H9 (cell line): ENCODE data around the gene PDE6G. TPM values are rescaled to one million over a fixed set of nuclear protein-coding genes. Genes with fewer than 3 reads are reported as not detected.

Experiments
- DNase-seq: peaks from one replicate; pipeline ENCODE4 v3.0.0-alpha.2; 2017
- H2AFZ ChIP-seq: one replicate; pipeline ENCODE4 v1.6.1; 2013; ENCODE audit warnings: mild to moderate bottlenecking, low read length, control low read depth, moderate library complexity
- H2AK5ac ChIP-seq: 2 replicates; pipeline ENCODE4 v1.6.1; 2013; ENCODE audit warnings: low read length, control low read depth, mixed read lengths; ENCODE audit not compliant: insufficient read length
- H2BK120ac ChIP-seq: one replicate; pipeline ENCODE4 v1.6.1; 2013; ENCODE audit warnings: low read depth, mild to moderate bottlenecking, low read length, control low read depth, inconsistent platforms; ENCODE audit not compliant: poor library complexity, severe bottlenecking
- H2BK12ac ChIP-seq: 2 replicates; pipeline ENCODE4 v1.6.1; 2013; ENCODE audit warnings: low read length, control low read depth, mixed read lengths, low read depth; ENCODE audit not compliant: insufficient read length
- H2BK15ac ChIP-seq: 2 replicates; pipeline ENCODE4 v1.6.1; 2013; ENCODE audit warnings: low read depth, low read length, control low read depth
- H2BK20ac ChIP-seq: one replicate; pipeline ENCODE4 v1.6.1; 2013; ENCODE audit warnings: low read depth, mild to moderate bottlenecking, low read length, control low read depth, inconsistent platforms; ENCODE audit not compliant: poor library complexity, severe bottlenecking
- H2BK5ac ChIP-seq: 2 replicates; pipeline ENCODE4 v1.6.1; 2013; ENCODE audit warnings: low read length, control low read depth, mixed read lengths; ENCODE audit not compliant: insufficient read length
- H3K14ac ChIP-seq: 2 replicates; pipeline ENCODE4 v1.6.1; 2013; ENCODE audit warnings: low read length, control low read depth; ENCODE audit not compliant: insufficient read depth
- H3K18ac ChIP-seq: 2 replicates; pipeline ENCODE4 v1.6.1; 2013; ENCODE audit warnings: low read depth, mild to moderate bottlenecking, mixed read lengths, low read length, control low read depth; ENCODE audit not compliant: insufficient read length
- H3K23ac ChIP-seq: 2 replicates; pipeline ENCODE4 v1.6.1; 2013; ENCODE audit warnings: low read length, control low read depth, mixed read lengths, low read depth; ENCODE audit not compliant: insufficient read length
- H3K23me2 ChIP-seq: 2 replicates; pipeline ENCODE4 v1.6.1; 2013; ENCODE audit warnings: low read depth, mild to moderate bottlenecking, mixed read lengths, low read length, control low read depth; ENCODE audit not compliant: insufficient read length, poor library complexity, severe bottlenecking
- H3K27ac ChIP-seq: 2 replicates; pipeline ENCODE4 v1.5.1; 2013; ENCODE audit warnings: low read length, control low read depth, mixed read lengths, low read depth; ENCODE audit not compliant: insufficient read length
- H3K27me3 ChIP-seq: 2 replicates; pipeline ENCODE4 v1.6.1; 2013; ENCODE audit warnings: low read length, control low read depth, inconsistent platforms; ENCODE audit not compliant: insufficient read depth
- H3K4ac ChIP-seq: 2 replicates; pipeline ENCODE4 v1.6.1; 2013; ENCODE audit warnings: low read depth, mild to moderate bottlenecking, control low read depth, inconsistent platforms, low read length, moderate library complexity
- H3K4me1 ChIP-seq: 2 replicates; pipeline ENCODE4 v1.6.1; 2013; ENCODE audit warnings: low read length, control low read depth, inconsistent platforms; ENCODE audit not compliant: insufficient read depth
- H3K4me2 ChIP-seq: 2 replicates; pipeline ENCODE4 v1.6.1; 2013; ENCODE audit warnings: low read length, control low read depth, mixed read lengths; ENCODE audit not compliant: insufficient read length, insufficient read depth
- H3K56ac ChIP-seq: 2 replicates; pipeline ENCODE4 v1.6.1; 2013; ENCODE audit warnings: low read depth, mild to moderate bottlenecking, mixed read lengths, low read length, control low read depth; ENCODE audit not compliant: insufficient read length
- H3K79me1 ChIP-seq: 2 replicates; pipeline ENCODE4 v1.6.1; 2013; ENCODE audit warnings: low read depth, mild to moderate bottlenecking, moderate library complexity, low read length, control low read depth, inconsistent platforms; ENCODE audit not compliant: insufficient read depth, poor library complexity, severe bottlenecking
- H3K79me2 ChIP-seq: 2 replicates; pipeline ENCODE4 v1.6.1; 2013; ENCODE audit warnings: low read length, control low read depth, inconsistent platforms; ENCODE audit not compliant: insufficient read depth
- H3K9ac ChIP-seq: 2 replicates; pipeline ENCODE4 v1.6.1; 2013; ENCODE audit warnings: low read length, control low read depth, mixed read lengths; ENCODE audit not compliant: insufficient read length; ENCODE audit errors: extremely low read depth
- H3K9me3 ChIP-seq: one replicate; pipeline ENCODE4 v1.6.1; 2013; ENCODE audit warnings: low read depth, low read length, inconsistent platforms; ENCODE audit not compliant: control insufficient read depth
- H3T11ph ChIP-seq: one replicate; pipeline ENCODE4 v1.6.1; 2013; ENCODE audit warnings: mild to moderate bottlenecking, low read length, control low read depth, inconsistent platforms
- H4K20me1 ChIP-seq: one replicate; pipeline ENCODE4 v1.6.1; 2013; ENCODE audit not compliant: control insufficient read depth, insufficient read length, insufficient read depth
- H4K5ac ChIP-seq: 2 replicates; pipeline ENCODE4 v1.6.1; 2013; ENCODE audit warnings: low read depth, mild to moderate bottlenecking, mixed read lengths, low read length, control low read depth; ENCODE audit not compliant: insufficient read length
- H4K8ac ChIP-seq: replicated peaks from 2 replicates; pipeline ENCODE4 v1.6.1; 2013; ENCODE audit warnings: low read length, control low read depth, mixed read lengths, low read depth; ENCODE audit not compliant: insufficient read length
- H4K91ac ChIP-seq: 2 replicates; pipeline ENCODE4 v1.6.1; 2013; ENCODE audit warnings: low read depth, mild to moderate bottlenecking, moderate library complexity, mixed read lengths, low read length, control low read depth; ENCODE audit not compliant: insufficient read length
- H3K27ac Mint-ChIP-seq, 3 experiments: 2 replicates in 2 of 3; 3 replicates in 1 of 3; pipeline ENCODE4 v1.8.0; 2020 to 2021; ENCODE audit warnings: mixed read lengths in 3 of 3, mild to moderate bottlenecking in 1 of 3, moderate library complexity in 1 of 3
- H3K27me3 Mint-ChIP-seq: 2 replicates; pipeline ENCODE4 v1.8.0; 2021; ENCODE audit warnings: low read depth, mild to moderate bottlenecking, moderate library complexity, mixed read lengths
- H3K36me3 Mint-ChIP-seq, 3 experiments: 2 replicates in 2 of 3; 3 replicates in 1 of 3; pipeline ENCODE4 v1.8.0; 2020 to 2021; ENCODE audit warnings: low read depth in 3 of 3, mixed read lengths in 3 of 3; ENCODE audit not compliant: insufficient read depth in 1 of 3
- H3K4me1 Mint-ChIP-seq, 2 experiments: 2 replicates each; pipeline ENCODE4 v1.8.0; 2020; ENCODE audit warnings: mixed read lengths in 2 of 2
- H3K4me3 Mint-ChIP-seq, 2 experiments: 2 replicates in 1 of 2; 3 replicates in 1 of 2; pipeline ENCODE4 v1.8.0; 2020 to 2021; ENCODE audit warnings: mild to moderate bottlenecking in 2 of 2, mixed read lengths in 2 of 2, moderate library complexity in 1 of 2
- H3K9me3 Mint-ChIP-seq, 2 experiments: 2 replicates in 1 of 2; 3 replicates in 1 of 2; pipeline ENCODE4 v1.8.0; 2020; ENCODE audit warnings: mild to moderate bottlenecking in 2 of 2, mixed read lengths in 2 of 2, moderate library complexity in 1 of 2
- WGBS: extraction: QIAGEN DNeasy Blood & Tissue Kit; methylation state at CpG from one replicate; pipeline ENCODE4 v1.1.7; 2013; ENCODE audit warnings: missing lambda C conversion rate, low lambda C conversion rate, mixed read lengths; ENCODE audit not compliant: insufficient read length; ENCODE audit errors: extremely low coverage; 5-methylcytosine and 5-hydroxymethylcytosine counted together
- total RNA-seq: library from RNA; stranded (reverse); gene quantifications from 2 replicates; pipeline ENCODE4 v1.2.1, GENCODE V29; 2021
- TF ChIP-seq, protein P1 (sequence below): fragments of 200-600 bp; sonication (generic); conservative IDR thresholded peaks from 3 replicates; pipeline ENCODE4 v1.8.0; 2021; ENCODE audit warnings: antibody characterized with exemption, mild to moderate bottlenecking

The PDE6G gene
- total RNA-seq, 1 experiment from 2014 or later: 5.7 TPM

- H3K79me2 ChIP-seq: no peaks in the 10 kb centered on the region; the same call in 1 of the 2 replicates
- H3K4ac ChIP-seq: no peak overlapping the region
- H2AK5ac ChIP-seq: no peak overlapping the region
- TF ChIP-seq, protein P1, sequence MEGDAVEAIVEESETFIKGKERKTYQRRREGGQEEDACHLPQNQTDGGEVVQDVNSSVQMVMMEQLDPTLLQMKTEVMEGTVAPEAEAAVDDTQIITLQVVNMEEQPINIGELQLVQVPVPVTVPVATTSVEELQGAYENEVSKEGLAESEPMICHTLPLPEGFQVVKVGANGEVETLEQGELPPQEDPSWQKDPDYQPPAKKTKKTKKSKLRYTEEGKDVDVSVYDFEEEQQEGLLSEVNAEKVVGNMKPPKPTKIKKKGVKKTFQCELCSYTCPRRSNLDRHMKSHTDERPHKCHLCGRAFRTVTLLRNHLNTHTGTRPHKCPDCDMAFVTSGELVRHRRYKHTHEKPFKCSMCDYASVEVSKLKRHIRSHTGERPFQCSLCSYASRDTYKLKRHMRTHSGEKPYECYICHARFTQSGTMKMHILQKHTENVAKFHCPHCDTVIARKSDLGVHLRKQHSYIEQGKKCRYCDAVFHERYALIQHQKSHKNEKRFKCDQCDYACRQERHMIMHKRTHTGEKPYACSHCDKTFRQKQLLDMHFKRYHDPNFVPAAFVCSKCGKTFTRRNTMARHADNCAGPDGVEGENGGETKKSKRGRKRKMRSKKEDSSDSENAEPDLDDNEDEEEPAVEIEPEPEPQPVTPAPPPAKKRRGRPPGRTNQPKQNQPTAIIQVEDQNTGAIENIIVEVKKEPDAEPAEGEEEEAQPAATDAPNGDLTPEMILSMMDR: no peak
- DNase-seq: no peak
- no peak overlapping the region for H2AFZ ChIP-seq
- Mint-ChIP-seq H3K9me3 (no peaks in the 10 kb centered on the region), H3K4me1 (no peaks in the 10 kb centered on the region), H3K27me3 (no peaks in the 10 kb centered on the region), H3K36me3 (peaks cover 29 to 80% (median 66%) of the 10 kb centered on the region in 3 experiments; a peak in 6 of 7 replicates), H3K27ac (no peak overlapping the region), H3K4me3 (no peak overlapping the region)
- H4K5ac ChIP-seq: no peak overlapping the region
- H2BK15ac ChIP-seq: no peak overlapping the region
- WGBS: no CpG with 5 or more reads among the region's 19 CpGs
- H3K56ac ChIP-seq: no peak overlapping the region
- H3K9ac ChIP-seq: no peak overlapping the region
- no peaks in the 10 kb centered on the region for H3K4me1 ChIP-seq
- H3K23ac ChIP-seq: no peak overlapping the region
- no peak overlapping the region for H3K18ac ChIP-seq
- no peak overlapping the region for H3K14ac ChIP-seq
- no peak overlapping the region for H2BK12ac ChIP-seq
- H3K9me3 ChIP-seq: no peaks in the 10 kb centered on the region
- H3K4me2 ChIP-seq: no peak overlapping the region
- H3K27me3 ChIP-seq: no peaks in the 10 kb centered on the region
- H2BK5ac ChIP-seq: no peak overlapping the region
- H3T11ph ChIP-seq: no peak overlapping the region
- H3K27ac ChIP-seq: no peak overlapping the region
- peaks cover 6% of the 10 kb centered on the region for H3K79me1 ChIP-seq
- no peak overlapping the region for H4K91ac ChIP-seq
- no peaks in the 10 kb centered on the region for H3K23me2 ChIP-seq
- no peak overlapping the region for H4K8ac ChIP-seq
- no peak overlapping the region for H2BK120ac ChIP-seq
- no peak overlapping the region for H2BK20ac ChIP-seq
- no peaks in the 10 kb centered on the region for H4K20me1 ChIP-seq
Observed at GRCh38 chr17:81609541-81610311, 46.6 kb downstream of the PDE6G start.
